Measurements from ENCODE around the gene RNF130. TPM values are rescaled to one million over a fixed set of nuclear protein-coding genes. Genes with fewer than 3 reads are reported as not detected.

Gene RNF130
- total RNA-seq, 2 experiments from 2014 or later = 10.0 to 10.8 TPM

DNA sequence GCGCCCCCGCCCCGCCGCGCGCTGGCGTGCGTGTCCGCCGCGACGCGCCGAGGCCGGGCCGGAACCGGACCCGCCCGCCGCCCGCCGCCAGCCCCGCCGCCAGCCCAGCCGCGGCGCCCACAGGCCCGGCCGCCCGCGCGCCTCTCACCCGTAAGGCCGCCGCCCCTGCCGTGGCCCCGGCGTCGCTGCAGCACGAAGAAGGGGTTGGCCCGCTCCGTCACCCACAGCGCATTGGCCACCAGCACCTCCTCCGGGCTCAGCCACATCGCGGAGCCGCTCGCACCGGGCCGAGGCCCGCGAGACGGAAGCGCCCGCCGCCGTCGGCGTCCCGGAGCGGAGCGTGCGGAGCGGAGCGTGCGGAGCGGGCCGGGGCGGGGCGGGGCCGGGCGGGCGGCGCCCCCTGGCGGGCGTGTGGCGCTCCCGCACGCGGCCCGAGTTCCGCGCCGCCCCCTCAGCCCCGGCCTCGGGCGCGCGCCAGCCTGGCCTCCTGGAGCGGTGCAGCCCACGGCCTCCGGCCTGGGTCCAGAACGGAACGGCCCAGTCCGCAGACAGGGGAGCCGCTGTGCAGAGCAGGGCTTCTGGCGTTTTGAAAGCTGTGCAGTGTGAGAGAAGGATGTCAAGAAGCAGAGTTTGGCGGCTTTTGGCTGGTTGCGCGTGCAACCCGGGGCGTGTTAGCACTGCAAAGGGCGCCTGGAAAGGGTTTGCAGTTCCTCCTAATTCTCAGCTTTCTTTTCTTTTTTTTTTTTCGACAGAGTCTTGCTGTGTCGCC, 163.8 kb downstream of the RNF130 start, which contains the start of gene TBC1D9B:
Gene TBC1D9B, minus strand, starts transcription at position 342 of the 769 bp plus-strand sequence. Its CDS starts 76 bp downstream, at position 266.
- peak within 1 kb of the TSS; percentile 94 for H3K4me3 Mint-ChIP-seq
- H3K27me3 Mint-ChIP-seq = no peaks in the 10 kb centered on the region
- peak within 1 kb of the TSS; percentile 83 for H3K27ac Mint-ChIP-seq
- no peaks in the 10 kb centered on the region for H3K9me3 Mint-ChIP-seq
- peak; percentile 76 for DNase-seq
- peaks cover 7% of the 10 kb centered on the region for H3K36me3 Mint-ChIP-seq
- H3K4me1 Mint-ChIP-seq = peaks cover 12% of the 10 kb centered on the region

DNA sequence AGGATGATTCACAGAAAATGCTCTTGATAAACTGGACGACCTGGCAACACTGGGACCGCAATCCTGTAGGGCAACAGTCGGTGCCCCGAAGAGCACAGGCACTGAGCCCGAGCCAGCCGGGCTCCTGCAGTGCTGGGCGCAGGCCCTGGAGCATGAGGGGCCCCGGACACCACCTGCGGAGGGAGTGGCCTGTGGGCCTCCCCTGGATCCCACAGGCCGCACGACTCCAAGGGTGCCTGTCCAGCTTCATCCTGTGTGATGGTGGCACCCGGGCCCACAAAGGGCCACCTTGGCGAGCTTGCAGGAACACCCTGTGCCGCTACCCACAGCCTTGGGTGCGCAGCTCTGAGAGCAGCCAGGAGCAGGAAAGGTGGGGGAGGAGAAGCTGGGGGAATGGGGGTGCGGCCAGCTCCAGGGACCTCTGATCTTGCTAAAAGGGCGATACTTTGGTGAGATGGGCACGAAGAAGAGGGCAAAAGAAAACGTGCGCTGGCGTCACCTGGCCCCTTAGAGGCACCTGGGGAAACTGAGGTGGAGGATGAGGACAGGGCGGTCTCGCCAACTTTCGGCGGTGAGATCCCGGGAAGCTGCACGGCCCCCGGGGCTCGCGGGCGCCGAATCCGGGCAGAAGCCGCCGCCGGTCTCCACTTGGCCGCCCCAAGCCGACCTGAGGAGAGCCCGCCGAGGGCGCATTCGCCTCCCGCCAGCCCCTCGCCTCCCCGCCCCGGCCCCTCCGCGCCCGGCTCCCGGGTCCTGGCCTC, 164.6 kb downstream of the RNF130 start:
- peaks cover 8% of the 10 kb centered on the region for H3K36me3 Mint-ChIP-seq
- peak overlapping the region; percentile 94 for H3K4me3 Mint-ChIP-seq
- peak overlapping the region; percentile 83 for H3K27ac Mint-ChIP-seq
- DNase-seq = peak; percentile 32
- no peaks in the 10 kb centered on the region for H3K27me3 Mint-ChIP-seq
- peaks cover 12% of the 10 kb centered on the region for H3K4me1 Mint-ChIP-seq
- H3K9me3 Mint-ChIP-seq = no peaks in the 10 kb centered on the region

DNA sequence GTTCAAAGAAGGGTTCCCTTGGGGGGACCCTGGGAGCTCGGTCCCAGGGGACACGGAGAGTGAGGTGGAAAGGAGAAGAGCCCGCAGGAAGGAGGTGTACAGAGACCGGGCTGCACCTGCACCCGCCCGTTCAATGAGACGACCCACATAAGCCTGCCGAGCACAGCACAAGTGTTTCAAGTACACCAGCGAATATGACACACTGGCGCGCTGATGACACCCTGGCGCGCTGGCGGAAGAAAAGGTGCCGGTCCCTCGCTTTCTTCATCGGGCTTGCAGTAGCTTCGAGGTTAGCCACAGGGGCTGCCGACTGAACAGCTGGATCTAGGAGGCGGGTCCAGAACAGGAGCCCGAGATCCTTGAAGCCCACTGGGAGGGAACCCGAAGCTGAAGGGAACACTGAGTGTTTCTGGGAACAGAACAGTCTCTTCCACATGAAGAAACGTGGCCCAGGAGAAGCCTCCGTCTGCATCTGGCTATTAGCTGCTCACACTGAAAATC, 165.2 kb downstream of the RNF130 start:
- peak overlapping the region; percentile 94 for H3K4me3 Mint-ChIP-seq
- no peak overlapping the region for H3K27ac Mint-ChIP-seq
- peaks cover 9% of the 10 kb centered on the region for H3K36me3 Mint-ChIP-seq
- H3K4me1 Mint-ChIP-seq = peaks cover 12% of the 10 kb centered on the region
- no peaks in the 10 kb centered on the region for H3K9me3 Mint-ChIP-seq
- DNase-seq = peak; percentile 10
- H3K27me3 Mint-ChIP-seq = no peaks in the 10 kb centered on the region

DNA sequence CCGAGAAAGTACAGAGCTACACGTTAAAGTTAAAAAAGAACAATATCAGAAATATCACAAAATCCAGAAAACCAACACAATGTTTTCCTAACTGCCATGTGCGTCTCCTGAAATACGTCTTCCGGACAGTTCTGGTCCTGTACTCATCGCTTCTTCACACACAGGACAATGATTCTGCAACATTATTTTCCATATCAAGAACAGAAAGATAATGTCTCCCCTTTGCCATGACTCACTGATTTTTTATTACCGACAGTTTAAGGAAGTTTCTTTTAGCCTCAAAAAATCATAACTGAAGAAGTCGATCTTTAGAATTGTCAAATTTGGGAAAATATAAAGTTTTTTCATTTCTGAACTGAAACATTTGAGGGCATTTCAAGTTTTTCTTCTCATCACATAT, 166.4 kb downstream of the RNF130 start:
- Mint-ChIP-seq H3K9me3 (no peaks in the 10 kb centered on the region), H3K36me3 (peaks cover 9% of the 10 kb centered on the region), H3K4me1 (peaks cover 12% of the 10 kb centered on the region), H3K4me3 (no peak overlapping the region), H3K27ac (no peak overlapping the region), H3K27me3 (no peaks in the 10 kb centered on the region)
- no peak for DNase-seq

Other genes starting within 250 kb of the RNF130 start
- gene MRNIP, start 212.9 kb downstream of the RNF130 start, total RNA-seq = 10 to 100 TPM; 12.3 to 13.9 TPM
- 10 to 100 TPM; 73.1 to 74.9 TPM for gene TBC1D9B, start 163.9 kb downstream of the RNF130 start, total RNA-seq
- gene RASGEF1C, start 137.5 kb upstream of the RNF130 start, total RNA-seq = not detected
- gene MAPK9, start 220.3 kb upstream of the RNF130 start, total RNA-seq = 10 to 100 TPM; 39.5 to 39.7 TPM